NCI-H748 (cell line): ENCODE data around the gene PDCL2.
"Not testable (repeated sequence)": the region's sequence is repeated elsewhere in the genome, so short reads cannot be mapped to it uniquely, and the experiment has no call there.

Experiments
- DNase-seq: peaks from one replicate; lab custom pipeline; 2025; ENCODE audit not compliant: unreplicated experiment; lab: John Stamatoyannopoulos, UW

Gene PDCL2, protein sequence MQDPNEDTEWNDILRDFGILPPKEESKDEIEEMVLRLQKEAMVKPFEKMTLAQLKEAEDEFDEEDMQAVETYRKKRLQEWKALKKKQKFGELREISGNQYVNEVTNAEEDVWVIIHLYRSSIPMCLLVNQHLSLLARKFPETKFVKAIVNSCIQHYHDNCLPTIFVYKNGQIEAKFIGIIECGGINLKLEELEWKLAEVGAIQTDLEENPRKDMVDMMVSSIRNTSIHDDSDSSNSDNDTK

DNA sequence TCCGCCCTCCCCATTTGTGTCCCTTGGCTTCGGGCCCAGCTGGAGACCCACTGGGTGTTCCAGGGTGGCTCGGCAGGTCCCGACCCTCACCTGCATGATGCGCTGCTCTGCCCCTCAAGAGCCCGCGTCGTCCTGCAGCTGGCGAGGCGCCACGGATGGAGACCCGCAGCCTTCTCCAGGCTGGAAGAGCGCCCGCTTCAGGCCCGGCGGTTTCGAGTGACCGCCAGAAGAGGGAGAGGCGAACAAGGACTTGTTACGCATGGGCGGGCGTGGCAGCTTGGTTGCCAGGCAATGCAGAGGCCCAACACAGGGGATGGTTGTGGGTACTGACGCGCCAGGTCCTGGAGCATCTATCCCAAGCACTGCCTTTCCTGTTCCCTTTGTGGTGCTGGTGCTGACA is at the start of gene PDCL2:
Gene PDCL2, minus strand, starts transcription at position 232 of the 400 bp plus-strand sequence. Its CDS starts 136 bp downstream, at position 96.
- DNase-seq, result no peak

DNA sequence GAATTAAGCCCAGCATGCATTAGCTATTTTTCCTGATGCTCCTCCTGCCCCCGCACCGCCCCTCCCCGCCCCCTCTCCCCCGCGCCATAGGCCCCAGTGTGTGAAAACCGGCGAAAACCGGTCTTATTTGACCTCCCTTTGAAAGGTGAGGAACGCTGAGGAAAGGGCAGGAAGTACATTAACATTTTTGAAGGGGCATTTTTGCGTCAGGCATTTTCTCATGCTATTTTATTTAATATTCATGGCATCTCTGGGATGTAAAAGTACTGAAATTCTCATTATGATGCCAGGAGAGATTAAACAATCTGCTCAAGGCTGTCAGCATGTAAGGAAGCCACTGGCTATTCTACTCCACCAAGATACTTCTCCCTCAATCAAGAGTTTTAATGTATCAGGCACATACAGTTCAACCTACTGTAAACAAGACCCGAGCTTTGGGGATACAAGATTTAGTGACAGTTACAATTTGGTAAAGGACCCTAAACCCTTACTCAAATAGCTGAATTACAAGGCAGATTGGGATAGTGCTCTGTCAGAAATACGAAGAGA is 45.3 kb upstream of the PDCL2 start:
- DNase-seq, result no peak

DNA sequence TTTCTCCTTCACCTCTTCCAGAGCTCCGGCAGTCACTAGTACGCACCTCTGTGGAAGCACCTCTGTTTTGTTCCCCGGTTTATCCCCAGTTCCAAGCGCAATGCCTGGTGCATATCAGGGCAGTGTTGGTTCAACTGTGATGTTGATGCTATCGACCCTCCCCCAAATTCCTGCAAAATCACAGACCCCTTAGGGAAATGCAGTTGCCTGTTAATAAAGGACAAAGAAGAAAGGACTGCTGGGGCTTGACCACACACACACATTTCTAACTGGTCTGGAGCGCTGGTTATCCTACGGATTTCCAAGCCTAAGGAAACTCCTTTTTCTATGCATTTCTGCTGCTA is 44.6 kb upstream of the PDCL2 start:
- DNase-seq, result no peak

DNA sequence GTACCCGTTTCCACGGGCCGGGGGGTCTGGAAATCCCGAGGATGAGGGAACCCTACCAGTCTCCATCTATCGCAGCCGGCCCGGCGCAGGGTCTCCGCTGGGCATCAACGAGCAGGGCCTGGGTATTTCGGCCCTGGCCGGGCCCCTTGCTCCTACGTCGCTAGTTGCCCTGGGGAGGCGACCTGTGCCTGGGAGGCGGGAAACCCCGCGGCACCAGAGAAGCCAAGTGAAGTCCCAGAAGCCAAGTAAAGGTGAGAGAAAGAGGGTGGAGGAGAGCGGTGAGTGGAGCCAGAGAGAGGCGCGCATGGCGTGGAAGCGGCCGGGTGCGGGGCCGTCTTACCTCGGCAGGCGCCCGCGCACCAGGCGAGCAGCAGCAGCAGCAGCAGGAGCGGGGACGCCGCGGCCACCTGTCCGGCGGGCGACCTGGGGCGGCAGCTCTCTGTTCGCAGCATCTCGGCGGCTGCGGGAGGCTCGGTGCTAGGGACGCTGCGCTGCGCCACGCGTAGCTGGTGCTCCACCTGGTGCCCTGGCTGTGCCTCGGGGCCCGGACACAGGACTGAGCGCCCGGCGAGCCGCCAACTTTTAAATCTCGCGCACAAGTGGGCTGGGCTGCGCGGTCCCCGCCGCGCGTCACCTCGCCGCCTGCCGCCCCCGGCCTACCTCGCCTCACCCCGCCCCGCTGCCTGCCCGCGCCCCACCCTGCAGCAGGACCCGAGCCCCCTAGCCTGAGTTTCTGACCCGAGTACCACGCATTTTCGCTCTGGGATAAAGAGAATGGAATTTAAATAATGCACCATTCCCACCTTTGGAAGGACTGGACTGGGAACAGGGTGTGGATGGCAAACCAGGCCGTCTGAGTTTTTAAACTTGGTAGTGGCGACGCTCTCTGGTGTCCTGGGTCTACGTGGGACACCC is 44.0 kb upstream of the PDCL2 start, which contains the start of gene NMU:
Gene NMU, minus strand, starts transcription at position 558 of the 915 bp plus-strand sequence. Its CDS starts 106 bp downstream, at position 452.
- peak; percentile 78 for DNase-seq

DNA sequence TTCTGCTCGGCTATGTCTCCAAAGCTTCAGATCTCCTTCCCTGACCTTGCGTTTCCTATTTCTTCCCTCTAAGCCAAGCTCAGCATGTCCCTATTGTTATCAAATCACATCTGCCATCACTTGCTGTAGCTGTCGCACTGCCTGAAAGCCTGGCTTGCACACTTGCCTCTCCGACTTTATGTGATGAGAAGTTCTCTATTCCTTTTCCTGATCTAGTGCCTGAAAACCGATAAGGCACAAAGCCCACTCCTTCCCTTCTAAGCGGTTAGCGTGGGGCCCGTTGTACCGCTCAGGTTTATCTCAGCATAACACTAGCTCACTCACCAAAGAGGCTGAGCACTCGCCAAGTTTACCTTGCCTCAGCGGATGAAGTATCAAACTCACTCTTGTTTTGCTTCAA is 43.2 kb upstream of the PDCL2 start:
- DNase-seq, result peak; percentile 53

- DNase-seq, result peak; percentile 27
Measured at GRCh38 chr4:55634417-55635128, 42.5 kb upstream of the PDCL2 start.

DNA sequence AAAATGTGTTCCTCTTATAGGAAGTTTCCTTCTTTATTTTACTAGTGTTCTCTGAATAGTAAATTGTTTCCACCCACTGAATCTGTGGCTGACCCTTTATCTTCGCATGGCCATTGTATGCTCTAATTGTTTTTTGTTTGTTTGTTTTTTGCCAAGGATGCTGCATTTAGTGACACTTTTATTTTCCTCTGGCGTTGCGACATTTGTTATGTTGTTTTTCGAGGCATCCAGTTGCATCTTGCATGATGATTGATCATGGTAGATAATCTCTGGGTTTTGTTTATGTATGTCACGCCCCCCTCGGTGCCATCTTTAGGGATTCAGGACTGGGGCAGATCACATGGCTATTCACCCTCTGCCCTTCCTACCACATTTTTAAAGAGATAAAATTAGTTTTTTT is 41.9 kb upstream of the PDCL2 start:
- no peak for DNase-seq

GRCh38 chr4:55625835-55626234 is 33.8 kb upstream of the PDCL2 start:
- no peak for DNase-seq

DNA sequence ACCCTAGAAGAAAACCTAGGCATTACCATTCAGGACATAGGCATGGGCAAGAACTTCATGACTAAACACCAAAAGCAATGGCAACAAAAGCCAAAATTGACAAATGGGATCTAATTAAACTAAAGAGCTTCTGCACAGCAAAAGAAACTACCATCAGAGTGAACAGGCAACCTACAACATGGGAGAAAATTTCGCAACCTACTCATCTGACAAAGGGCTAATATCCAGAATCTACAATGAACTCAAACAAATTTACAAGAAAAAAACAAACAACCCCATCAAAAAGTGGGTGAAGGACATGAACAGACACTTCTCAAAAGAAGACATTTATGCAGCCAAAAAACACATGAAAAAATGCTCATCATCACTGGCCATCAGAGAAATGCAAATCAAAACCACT is 32.0 kb upstream of the PDCL2 start:
- DNase-seq, result not testable (repeated sequence)

DNA sequence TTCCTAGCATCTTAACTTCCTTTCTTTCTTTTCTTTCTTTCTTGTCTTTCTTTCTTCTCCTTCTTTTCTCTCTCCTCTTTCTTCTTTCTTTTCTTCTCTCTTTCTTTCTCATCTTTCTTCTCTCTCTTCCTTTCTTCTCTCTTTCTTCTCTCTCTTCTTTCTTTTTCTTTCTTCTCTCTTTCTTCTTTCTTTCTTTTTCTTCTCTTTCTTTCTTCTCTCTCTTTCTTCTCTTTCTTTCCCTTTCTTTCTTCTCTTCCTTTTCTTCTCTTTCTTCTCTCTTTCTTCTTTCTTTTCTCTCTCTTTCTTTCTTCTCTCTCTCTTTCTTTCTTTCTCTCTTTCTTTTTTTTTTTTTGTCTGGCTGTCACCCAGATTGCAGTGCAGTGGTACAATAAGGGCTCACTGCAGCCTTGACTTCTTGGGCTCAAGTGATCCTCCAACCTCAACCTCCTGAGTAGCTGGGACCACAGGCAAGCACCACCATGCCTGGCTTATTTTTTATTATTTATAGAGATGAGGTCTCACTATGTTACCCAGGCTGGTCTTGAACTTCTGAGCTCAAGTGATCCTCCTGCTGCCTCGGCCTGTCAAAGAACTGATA is 26.6 kb upstream of the PDCL2 start:
- DNase-seq, result peak; percentile 28

GRCh38 chr4:55617587-55618197 is 25.6 kb upstream of the PDCL2 start:
- no peak for DNase-seq

- DNase-seq, result no peak
Measured at GRCh38 chr4:55615008-55615407, 23.0 kb upstream of the PDCL2 start.

DNA sequence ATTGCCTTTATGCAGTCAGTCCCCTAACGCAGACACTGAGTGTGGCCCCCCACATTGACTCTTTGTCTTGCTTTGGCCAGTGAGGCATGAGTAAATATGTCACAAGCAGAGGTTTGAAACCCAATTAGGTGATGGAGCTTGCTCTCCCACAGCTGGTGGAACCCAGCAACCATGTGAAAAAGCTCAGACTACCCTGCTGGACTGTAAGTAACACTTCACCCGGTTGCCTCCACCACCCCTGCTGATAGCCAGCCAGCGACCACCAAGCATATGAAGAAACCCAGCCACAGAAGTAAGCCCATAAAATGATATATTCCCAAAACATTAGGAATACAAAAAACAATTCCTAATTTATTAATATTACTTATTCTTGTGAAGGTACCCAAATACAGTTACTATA is 21.6 kb upstream of the PDCL2 start:
- no peak for DNase-seq

DNA sequence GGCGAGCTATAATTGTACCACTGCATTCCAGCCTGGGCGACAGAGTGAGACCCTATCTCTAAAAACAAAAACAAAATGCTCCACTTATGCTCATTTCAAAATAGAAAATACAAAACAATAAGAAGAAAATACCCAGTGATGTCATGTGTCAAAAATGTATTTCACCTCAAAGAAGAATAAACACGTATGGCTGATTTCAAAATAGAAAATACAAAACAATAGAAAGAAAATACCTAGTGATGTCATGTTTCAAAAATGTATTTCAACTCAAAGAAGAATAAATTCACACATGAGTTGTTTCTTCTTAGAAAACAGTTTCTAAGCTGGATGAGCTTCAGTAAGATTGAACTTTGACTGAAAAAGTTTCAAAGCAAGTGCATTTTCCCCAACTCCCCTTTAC is 20.3 kb upstream of the PDCL2 start:
- no peak for DNase-seq

DNA sequence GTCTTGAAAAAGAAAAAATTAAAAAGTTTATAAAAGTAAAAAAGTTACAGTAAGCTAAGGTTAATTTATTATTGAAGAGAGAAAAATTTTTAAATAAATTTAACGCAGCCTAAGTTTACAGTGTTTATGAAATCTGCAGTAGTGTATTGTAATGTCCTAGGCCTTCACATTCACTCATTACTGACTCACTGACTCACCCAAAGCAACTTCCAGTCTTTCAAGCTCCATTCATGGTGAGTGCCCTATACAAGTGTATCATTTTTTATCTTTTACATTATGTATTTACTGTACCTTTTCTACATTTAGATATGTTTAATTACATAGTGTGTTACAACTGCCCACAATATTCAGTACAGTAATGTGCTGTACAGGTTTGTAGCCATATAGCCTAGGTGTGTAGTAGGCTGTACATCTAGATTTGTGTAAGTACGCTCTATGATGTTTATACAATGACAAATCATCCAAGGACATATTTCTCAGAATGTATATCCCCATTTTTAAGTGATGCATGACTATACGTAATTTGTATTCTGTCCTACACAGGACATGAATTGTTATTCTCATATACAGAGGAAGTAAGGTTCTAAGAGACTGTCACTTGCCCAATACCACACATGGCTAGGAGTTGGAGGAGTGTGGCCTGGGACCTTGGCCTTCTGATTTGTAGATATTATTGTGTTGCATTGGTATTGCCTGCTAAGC is 19.5 kb upstream of the PDCL2 start:
- no peak for DNase-seq

- DNase-seq, result no peak
Measured at GRCh38 chr4:55610381-55610780, 18.3 kb upstream of the PDCL2 start.

- DNase-seq, result no peak
Measured at GRCh38 chr4:55609393-55609866, 17.4 kb upstream of the PDCL2 start.

DNA sequence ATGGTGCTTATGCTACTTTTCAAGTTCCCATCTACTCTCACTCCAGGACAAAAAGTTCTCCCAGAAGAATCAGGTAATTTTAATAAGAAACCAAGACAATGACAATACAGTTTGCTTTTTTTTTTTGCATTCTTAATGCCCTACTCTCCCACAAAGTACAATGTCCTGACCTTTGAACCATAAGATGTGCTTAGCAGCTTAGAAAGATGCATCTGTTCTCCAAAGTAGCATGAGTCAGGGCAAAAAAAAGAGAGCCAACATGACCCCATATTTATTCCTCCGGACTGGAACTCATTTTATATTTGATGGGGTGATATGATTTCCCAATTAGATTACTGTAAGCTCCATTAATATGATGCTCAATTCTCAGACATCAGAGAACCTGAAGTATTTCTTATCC is 16.5 kb upstream of the PDCL2 start:
- DNase-seq, result no peak

DNA sequence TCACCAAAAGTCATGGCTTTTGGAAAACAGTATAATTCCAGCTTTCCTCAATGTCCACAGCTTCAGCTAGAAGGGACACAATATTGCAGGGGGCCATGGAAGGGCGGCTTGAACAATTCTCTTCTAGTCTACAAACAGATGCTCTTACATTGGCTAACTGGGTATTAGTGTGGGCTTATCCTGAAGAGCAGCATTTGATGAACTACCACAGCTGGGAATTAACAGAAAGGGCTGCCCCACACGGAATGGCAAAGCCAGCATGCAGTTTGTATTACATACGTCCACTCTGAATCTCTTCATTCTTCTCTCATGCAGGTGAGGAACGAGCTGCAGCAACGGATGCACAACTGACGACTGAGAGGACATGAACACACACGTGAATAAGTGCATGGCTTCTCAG is 13.0 kb upstream of the PDCL2 start:
- no peak for DNase-seq

DNA sequence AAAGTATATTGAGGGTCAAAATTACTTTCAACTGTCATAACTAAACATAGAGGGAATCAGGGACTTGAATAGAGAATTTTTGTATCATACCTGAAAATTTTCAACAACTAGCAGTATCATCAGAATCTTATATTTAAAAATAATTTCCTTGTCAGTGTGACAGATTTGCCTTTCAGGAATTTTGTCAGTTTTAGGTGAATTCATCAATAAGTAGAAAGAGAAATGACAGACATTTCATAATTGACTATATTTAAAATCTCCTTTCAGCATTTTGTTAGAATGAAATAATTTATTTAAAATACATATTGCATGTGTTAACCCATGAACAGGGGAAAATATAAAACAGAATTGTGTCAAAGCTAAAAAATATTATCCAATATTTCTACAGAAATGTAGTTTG is 8.6 kb upstream of the PDCL2 start:
- no peak for DNase-seq
